HEK293T (cell line): ENCODE results near the gene SCGB2A2.

Source experiments
- CTCF ChIA-PET: fragments of 350-600 bp; formaldehyde crosslinking; extraction: SDS; loops from one replicate; lab custom pipeline; 2021; ENCODE audit warnings: antibody characterized with exemption, inconsistent platforms; lab: Yijun Ruan, JAX
- POLR2A ChIA-PET: fragments of 350-600 bp; formaldehyde crosslinking; extraction: SDS; loops from one replicate; lab custom pipeline; 2020; ENCODE audit warnings: antibody characterized with exemption, inconsistent platforms; lab: Yijun Ruan, JAX
- DNase-seq: peaks from one replicate; pipeline ENCODE4 v3.0.0; 2012; ENCODE audit warnings: mixed read lengths; ENCODE audit errors: extremely low spot score
- ARNT ChIP-seq: fragments of 450-650 bp; IDR thresholded peaks from 2 replicates; pipeline ENCODE4 v1.6.1; 2017; ENCODE audit warnings: mild to moderate bottlenecking
- BHLHE40 ChIP-seq: fragments of 450-650 bp; IDR thresholded peaks from 2 replicates; pipeline ENCODE4 v1.6.1; 2016; ENCODE audit warnings: mild to moderate bottlenecking, moderate library complexity, borderline replicate concordance
- CTBP1 ChIP-seq: fragments of 450-650 bp; IDR thresholded peaks from 2 replicates; pipeline ENCODE4 v1.6.1; 2016; ENCODE audit warnings: borderline replicate concordance
- FOXA1 ChIP-seq: fragments of 450-650 bp; IDR thresholded peaks from 2 replicates; pipeline ENCODE4 v1.6.1; 2016; ENCODE audit warnings: mild to moderate bottlenecking
- FOXK2 ChIP-seq: fragments of 450-650 bp; IDR thresholded peaks from 2 replicates; pipeline ENCODE4 v1.6.1; 2016; ENCODE audit warnings: mild to moderate bottlenecking
- FOXM1 ChIP-seq: fragments of 450-650 bp; IDR thresholded peaks from 2 replicates; pipeline ENCODE4 v1.6.1; 2017; ENCODE audit warnings: mild to moderate bottlenecking, borderline replicate concordance
- HDGF ChIP-seq: fragments of 450-650 bp; IDR thresholded peaks from 2 replicates; pipeline ENCODE4 v1.6.1; 2017; ENCODE audit warnings: antibody characterized with exemption, borderline replicate concordance
- L3MBTL2 ChIP-seq: fragments of 450-650 bp; conservative IDR thresholded peaks from 2 replicates; pipeline ENCODE4 v1.6.1; 2016; ENCODE audit warnings: mild to moderate bottlenecking
- LEF1 ChIP-seq: fragments of 450-650 bp; IDR thresholded peaks from 2 replicates; pipeline ENCODE4 v1.6.1; 2017; ENCODE audit warnings: mild to moderate bottlenecking, borderline replicate concordance
- SP1 ChIP-seq: fragments of 450-650 bp; IDR thresholded peaks from 2 replicates; pipeline ENCODE4 v1.6.1; 2017
- TARDBP ChIP-seq: fragments of 450-650 bp; IDR thresholded peaks from 2 replicates; pipeline ENCODE4 v1.6.1; 2016
- ZNF384 ChIP-seq: fragments of 450-650 bp; IDR thresholded peaks from 2 replicates; pipeline ENCODE4 v1.6.1; 2016
- TF ChIP-seq, protein P1 (sequence below): fragments of 450-650 bp; IDR thresholded peaks from 2 replicates; pipeline ENCODE4 v1.6.1; 2016

The SCGB2A2 gene

DNA sequence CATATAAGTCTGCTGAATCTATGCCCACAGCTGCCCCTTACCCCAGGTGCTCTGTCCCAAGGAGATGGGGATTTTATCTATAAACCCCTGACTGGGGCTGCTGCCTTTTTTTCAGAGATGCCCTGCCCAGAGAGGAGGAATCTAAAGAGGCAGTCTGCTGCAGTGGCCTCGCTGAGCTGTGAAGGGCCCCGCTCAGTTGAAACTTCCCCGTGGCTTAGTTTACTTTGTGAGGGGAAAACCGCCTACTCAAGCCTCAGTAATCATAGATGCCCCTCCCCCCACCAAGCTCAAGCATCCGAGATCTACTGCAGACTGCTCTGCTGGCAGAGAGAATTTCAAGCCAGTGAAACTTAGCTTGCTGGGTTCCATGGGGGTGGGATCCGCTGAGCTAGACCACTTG is 36.3 kb downstream of the SCGB2A2 start:
- POLR2A ChIA-PET: no interaction called here
- no peak for DNase-seq
- TF ChIP-seq BHLHE40 (no peak), L3MBTL2 (no peak), TARDBP (no peak), ZNF384 (no peak)
- CTCF ChIA-PET: no interaction called here

DNA sequence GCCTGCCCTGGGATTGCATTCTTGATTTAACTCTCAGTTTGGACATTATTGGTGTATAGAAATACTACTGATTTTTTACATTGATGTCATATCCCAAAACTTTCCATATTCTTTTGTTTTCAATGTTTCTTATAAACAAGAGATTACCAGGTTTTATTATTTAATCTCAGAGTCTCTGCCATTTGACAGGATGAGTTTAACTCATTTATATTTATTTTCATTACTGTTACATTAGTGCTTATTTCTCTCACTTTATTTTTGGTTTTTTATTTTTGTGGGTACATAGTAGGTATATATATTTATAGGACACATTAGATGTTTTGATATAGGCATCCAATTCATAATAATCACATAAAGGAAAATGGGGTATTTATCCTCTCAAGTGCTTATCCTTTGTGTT is 38.0 kb downstream of the SCGB2A2 start:
- ChIA-PET POLR2A (no interaction called here), CTCF (no interaction called here)
- no peak for DNase-seq
- TF ChIP-seq ARNT (no peak), FOXK2 (no peak), FOXA1 (no peak)

DNA sequence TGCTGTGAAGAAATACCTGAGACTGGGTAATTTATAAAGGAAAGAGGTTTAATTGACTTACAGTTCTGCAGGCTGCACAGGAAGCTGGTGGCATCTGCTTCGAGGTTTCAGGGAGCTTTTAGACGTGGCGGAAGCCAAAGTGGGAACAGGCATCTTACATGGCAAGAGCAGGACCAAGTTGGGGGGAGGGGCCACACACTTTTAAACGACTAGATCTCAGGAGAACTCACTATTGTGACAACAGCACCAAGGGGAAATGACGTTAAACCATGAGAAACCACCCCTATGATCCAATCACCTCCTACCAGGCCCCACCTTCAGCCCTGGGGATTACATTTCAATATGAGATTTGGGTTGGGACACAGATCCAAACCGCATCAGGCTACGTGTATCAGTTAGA is 40.0 kb downstream of the SCGB2A2 start:
- ChIA-PET POLR2A (interaction anchor here (1.6 kb wide), 1 partner anchor 35 kb away, joined by 3 read pairs; no protein-coding TSS in a partner anchor), CTCF (no interaction called here)
- TF ChIP-seq TARDBP (no peak), LEF1 (no peak), FOXA1 (no peak), FOXK2 (no peak), CTBP1 (no peak), ZNF384 (no peak), SP1 (no peak), ARNT (no peak), HDGF (no peak)
- TF ChIP-seq, protein P1, sequence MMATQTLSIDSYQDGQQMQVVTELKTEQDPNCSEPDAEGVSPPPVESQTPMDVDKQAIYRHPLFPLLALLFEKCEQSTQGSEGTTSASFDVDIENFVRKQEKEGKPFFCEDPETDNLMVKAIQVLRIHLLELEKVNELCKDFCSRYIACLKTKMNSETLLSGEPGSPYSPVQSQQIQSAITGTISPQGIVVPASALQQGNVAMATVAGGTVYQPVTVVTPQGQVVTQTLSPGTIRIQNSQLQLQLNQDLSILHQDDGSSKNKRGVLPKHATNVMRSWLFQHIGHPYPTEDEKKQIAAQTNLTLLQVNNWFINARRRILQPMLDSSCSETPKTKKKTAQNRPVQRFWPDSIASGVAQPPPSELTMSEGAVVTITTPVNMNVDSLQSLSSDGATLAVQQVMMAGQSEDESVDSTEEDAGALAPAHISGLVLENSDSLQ: no peak

DNA sequence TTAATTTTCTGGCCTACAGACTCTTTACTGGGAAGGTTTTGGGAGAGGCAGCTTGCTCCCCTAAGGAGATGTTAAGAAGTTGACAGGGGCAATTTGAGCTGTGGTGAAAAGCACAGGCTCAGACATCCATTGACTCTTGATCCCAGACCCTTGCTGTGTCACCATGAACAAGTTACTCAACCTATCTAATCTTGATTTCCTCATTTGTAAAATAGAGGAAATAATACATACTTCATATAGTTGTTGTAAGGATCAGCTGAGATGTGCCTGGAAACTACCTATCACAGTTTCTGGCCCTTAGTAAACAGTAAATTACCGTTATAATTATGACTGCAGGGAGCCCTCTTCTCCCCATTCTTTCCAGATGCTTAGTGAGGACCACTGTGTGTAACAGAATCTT is 45.5 kb downstream of the SCGB2A2 start:
- DNase-seq: no peak
- POLR2A ChIA-PET: no interaction called here
- CTCF ChIA-PET: interaction anchor here (0.7 kb wide), 1 partner anchor 23 kb away, joined by 3 read pairs; no protein-coding TSS in a partner anchor
- no peak for TF ChIP-seq CTBP1
- TF ChIP-seq TARDBP: no peak
- TF ChIP-seq FOXM1: no peak
- no peak for TF ChIP-seq L3MBTL2
- TF ChIP-seq, protein P1: no peak

More for the DNA sequence above, 40.0 kb downstream of the SCGB2A2 start:
- DNase-seq: no peak

DNA sequence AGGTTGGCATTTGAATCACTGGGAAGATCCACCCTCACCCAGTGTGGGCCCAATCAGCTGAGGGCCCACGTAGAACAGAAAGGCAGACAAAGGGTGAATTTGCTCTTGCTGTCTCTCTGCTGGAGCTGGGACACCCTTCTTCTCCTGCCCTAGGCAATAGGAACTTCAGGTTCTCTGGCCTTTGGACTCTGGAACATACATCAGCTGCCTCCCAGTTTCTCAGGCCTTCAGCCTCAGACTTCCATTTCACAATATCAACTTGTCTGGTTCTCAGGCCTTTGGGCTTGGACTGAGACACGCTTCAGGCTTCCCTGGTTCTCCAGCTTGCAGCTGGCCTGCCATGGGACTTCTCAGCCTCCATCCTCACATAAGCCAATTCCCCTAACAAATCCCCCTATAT is 52.6 kb downstream of the SCGB2A2 start:
- CTCF ChIA-PET: interaction anchor here (0.8 kb wide), 1 partner anchor 9 kb away, joined by 3 read pairs; no protein-coding TSS in a partner anchor
- TF ChIP-seq, protein P1: no peak
- POLR2A ChIA-PET: interaction anchor here (1.8 kb wide), 1 partner anchor 15 kb away, joined by 7 read pairs; no protein-coding TSS in a partner anchor
- no peak for DNase-seq
